Measurements from ENCODE around the gene DST. TPM values are rescaled to one million over a fixed set of nuclear protein-coding genes. Genes with fewer than 3 reads are reported as not detected.

Gene DST
- total and polyA plus RNA-seq, 2 of the 4 experiments (the other 2 are of a cell fraction): 97.7 to 452 TPM

DNA sequence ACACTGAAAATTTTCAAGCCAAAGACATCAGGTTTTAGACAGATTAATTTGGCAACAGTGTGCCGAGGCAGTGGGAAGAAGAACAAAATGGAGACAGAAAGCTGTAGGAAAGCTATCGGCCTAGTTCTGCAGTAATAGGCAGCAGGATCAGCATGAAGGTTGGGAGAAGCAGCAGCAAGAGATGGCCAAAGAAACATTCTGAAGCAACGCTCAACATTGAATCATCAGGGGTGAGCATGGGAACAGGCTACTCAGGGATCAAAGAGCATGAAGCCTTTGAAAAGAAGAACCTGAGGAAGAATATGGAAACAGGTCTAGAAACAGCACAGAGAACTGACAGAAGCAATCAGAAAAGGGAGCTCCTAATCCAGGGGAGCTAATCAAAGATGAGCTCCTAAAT, 7.1 kb upstream of the DST start:
- Histone ChIP-seq H3K4ac (ENCODE audit: low read depth, low read length) (peak overlapping the region; percentile 29), H3K4me3 (ENCODE audit: insufficient read depth, low read depth, low read length) (no peak overlapping the region), H2BK120ac (ENCODE audit: low read depth, low read length) (peak overlapping the region; percentile 16), H3K18ac (ENCODE audit: low read depth, low read length) (peak overlapping the region; percentile 1; the same call in 1 of the 2 replicates), H2AK9ac (replicated peaks; ENCODE audit: low read depth, low read length, poor library complexity) (no peak overlapping the region), H3K27ac (ENCODE audit: insufficient read depth, low read length) (peak overlapping the region; percentile 71), H2BK5ac (ENCODE audit: low read depth, low read length, poor library complexity, severe bottlenecking) (peak overlapping the region; percentile 32), H3K9me1 (ENCODE audit: insufficient read depth, low read length) (peaks cover 6% of the 10 kb centered on the region), H3K9me3 (ENCODE audit: control insufficient read depth, insufficient read depth, low read length) (no peaks in the 10 kb centered on the region), H2AK5ac (ENCODE audit: low read depth, low read length) (peak overlapping the region; percentile 48), H3K23ac (ENCODE audit: low read depth, low read length) (peak overlapping the region; percentile 25; the same call in 1 of the 2 replicates), H3K14ac (replicated peaks; ENCODE audit: low read depth, low read length) (peak overlapping the region; percentile 8), H4K5ac (ENCODE audit: low read depth, low read length) (no peak overlapping the region; the same call in 1 of the 2 replicates), H4K20me1 (ENCODE audit: insufficient read depth, low read length) (peaks cover 23% of the 10 kb centered on the region), H4K8ac (ENCODE audit: low read depth in 2 of 2, low read length in 2 of 2) (no peak overlapping the region), H3K27me3 (ENCODE audit: control insufficient read depth, insufficient read depth, low read length) (no peaks in the 10 kb centered on the region), H3K56ac (ENCODE audit: extremely low read depth, insufficient read depth, low read length) (no peak overlapping the region), H2BK15ac (ENCODE audit: low read depth, low read length) (no peak overlapping the region; the same call in 2 of the 3 replicates), H3K79me1 (ENCODE audit: low read depth in 1 of 2, low read length in 2 of 2) (peaks cover 17 to 64% of the 10 kb centered on the region in 2 experiments), H3K9ac (ENCODE audit: low read depth, low read length) (no peak overlapping the region), H4K91ac (ENCODE audit: insufficient read depth, low read depth, low read length) (no peak overlapping the region), H3K36me3 (ENCODE audit: control insufficient read depth, insufficient read depth, low read length) (peaks cover 12% of the 10 kb centered on the region), H2AFZ (replicated peaks; ENCODE audit: low read length, poor library complexity) (no peak overlapping the region), H3K4me1 (ENCODE audit: control insufficient read depth, insufficient read depth, low read length) (peaks cover 9% of the 10 kb centered on the region), H3K4me2 (ENCODE audit: low read depth, low read length) (no peak overlapping the region), H2BK20ac (ENCODE audit: low read depth, low read length) (no peak overlapping the region)
- ChIA-PET CTCF (no interaction called here), POLR2A (ENCODE audit: unreplicated experiment) (no interaction called here)
- dilution Hi-C loops (cut with HindIII; ENCODE audit: low sequenced_read_pairs, unreplicated experiment): no loop called here
- ATAC-seq (ENCODE audit: low read depth): peak; percentile 21
- in situ Hi-C loops (cut with MboI; ENCODE audit: low sequenced_read_pairs): loop anchor here (10.0 to 25.0 kb wide), 2 partner anchors 195 to 663 kb away; partner anchors contain the start of gene PRIM2
- BruUV-seq (replicated peaks): no TSS peak
- intact Hi-C loops (cut with micrococcal nuclease): loop anchor here (10.0 kb wide), 1 partner anchor 305 kb away; the partner anchor contains the start of gene BEND6
- 62% methylated on average over 3 of the region's 3 CpGs; no CpG with 5 or more reads in 1 of the 2 experiments for WGBS, 2 experiments (ENCODE audit: extremely low coverage in 2 of 2, insufficient read length in 1 of 2)
- peak; percentile 64 for DNase-seq
- no peak for TF ChIP-seq RAD21 (IDR thresholded peaks at IDR 0.05; ENCODE audit: low read length)
- TF ChIP-seq CEBPB (IDR thresholded peaks at IDR 0.05; ENCODE audit: low read depth, low read length): peak; percentile 17; the same call in 1 of the 2 replicates
